HG02870 (cell line): ENCODE results near the gene FANK1.
"Not testable (repeated sequence)": the region's sequence is repeated elsewhere in the genome, so short reads cannot be mapped to it uniquely, and the experiment has no call there.

ENCODE experiments used
- ATAC-seq: cut with Tn5 transposase; IDR thresholded peaks from one replicate; pipeline ENCODE4 v1.9.1; 2021; ENCODE audit warnings: mild to moderate bottlenecking, moderate library complexity; ENCODE audit not compliant: unreplicated experiment

FANK1 gene

DNA sequence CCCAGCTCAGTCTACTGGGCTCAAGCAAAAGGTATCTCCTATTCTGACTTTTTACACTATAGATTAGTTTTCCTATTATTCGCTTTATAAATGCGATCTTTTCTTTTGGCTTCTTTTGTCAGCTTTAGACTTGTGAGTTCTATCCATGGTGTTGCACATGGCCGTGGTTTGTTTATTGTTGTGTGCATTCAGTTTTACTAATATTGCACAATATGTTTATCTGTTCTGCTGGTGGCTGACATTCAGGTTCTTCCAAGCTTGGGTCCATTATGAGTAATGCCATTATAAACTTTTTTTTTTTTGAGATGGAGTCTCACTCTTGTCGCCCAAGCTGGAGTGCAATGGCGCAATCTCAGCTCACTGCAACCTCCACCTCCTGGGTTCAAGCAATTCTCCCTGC is 30.9 kb downstream of the FANK1 start:
- ATAC-seq, result not testable (repeated sequence)

- ATAC-seq, result no peak
Measured at GRCh38 chr10:125928928-125929585, 32.7 kb downstream of the FANK1 start.

DNA sequence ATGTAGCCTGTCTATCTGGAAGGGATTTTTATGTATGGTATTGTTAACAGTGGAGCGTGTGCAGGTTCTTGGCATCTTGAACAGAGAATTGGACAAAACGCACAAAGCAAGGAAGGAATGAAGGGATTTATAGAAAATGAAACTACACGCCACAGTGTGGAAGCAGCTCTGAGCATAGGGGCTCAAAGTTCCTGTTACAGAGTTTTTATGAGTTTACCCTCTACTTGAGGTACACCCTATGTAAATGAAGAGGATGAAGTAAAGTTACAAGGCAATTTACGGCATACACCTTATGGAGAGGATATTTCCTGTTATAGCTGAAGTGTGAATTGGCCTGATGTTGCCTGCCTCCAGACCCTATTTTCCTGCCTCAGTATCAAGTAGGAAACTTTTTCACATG is 33.3 kb downstream of the FANK1 start:
- ATAC-seq, result no peak

DNA sequence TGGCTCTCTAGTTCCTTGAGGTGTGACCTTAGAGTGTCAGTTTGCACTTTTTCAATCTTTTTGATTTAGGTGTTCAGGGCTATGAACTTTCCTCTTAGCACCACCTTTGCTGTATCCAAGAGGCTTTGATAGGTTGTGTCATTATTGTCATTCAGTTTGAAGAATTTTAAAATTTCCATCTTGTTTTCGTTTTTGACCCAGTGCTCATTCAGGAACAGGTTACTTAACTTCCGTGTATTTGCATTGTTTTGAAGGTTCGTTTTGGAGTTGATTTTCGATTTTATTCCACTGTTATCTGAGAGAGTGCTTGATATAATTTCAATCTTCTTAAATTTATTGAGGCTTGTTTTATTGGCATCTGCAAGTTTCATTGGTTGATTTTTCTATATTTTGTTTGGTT is 37.3 kb downstream of the FANK1 start:
- no peak for ATAC-seq

DNA sequence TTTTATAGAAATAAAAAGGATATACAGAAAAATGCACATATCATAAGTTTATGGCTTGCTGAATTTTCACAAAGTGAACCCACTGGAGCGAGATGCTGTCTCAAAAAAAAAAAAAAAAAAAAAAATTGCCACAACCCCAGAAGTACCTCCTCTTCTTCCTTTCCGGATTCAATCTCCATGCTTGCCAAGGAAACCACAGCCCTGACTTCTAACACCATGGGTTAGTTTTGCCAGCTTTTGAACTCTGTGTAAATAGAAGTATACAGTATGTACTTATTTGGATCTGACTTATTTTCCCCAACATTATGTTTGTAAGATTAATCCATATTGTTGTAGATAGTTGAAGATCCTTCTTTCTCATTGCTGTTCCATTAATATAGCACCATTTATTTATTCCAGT is 40.0 kb downstream of the FANK1 start:
- ATAC-seq, result no peak

DNA sequence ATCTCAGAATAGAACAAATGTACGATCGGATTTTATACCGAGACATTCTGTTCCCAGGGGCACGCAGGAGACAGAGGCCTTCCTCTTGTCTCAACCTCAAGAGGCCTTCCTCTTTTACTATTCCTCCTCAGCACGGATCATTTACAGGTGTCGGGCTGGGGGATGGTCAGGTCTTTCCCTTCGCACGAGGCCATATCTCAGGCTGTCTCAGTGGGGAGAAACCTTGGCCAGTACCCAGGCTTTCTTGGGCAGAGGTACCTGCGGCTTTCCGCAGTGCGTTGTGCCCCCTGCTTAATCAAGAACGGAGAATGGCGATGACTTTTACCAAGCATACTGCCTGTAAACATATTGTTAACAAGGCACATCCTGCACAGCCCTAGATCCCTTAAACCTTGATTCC is 44.2 kb downstream of the FANK1 start:
- no peak for ATAC-seq

DNA sequence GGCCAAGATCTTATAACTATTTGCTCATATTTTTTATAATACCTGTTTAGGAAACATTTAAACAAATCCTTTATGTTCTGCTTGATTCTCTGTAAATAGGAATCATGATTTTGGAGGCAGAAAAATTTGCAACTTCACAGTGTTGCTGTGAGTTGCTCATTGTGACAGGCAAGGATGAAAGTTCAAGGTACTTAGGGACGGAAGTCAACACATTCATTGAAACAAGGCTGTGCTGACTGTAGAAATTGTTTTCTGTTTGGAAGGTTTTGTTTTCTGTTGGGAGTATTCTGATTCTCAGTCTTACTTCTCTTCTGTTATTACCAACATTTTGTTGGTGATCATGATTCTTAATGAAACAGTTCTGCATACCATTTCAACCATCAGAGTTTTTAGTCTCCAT is 54.9 kb downstream of the FANK1 start:
- no peak for ATAC-seq

DNA sequence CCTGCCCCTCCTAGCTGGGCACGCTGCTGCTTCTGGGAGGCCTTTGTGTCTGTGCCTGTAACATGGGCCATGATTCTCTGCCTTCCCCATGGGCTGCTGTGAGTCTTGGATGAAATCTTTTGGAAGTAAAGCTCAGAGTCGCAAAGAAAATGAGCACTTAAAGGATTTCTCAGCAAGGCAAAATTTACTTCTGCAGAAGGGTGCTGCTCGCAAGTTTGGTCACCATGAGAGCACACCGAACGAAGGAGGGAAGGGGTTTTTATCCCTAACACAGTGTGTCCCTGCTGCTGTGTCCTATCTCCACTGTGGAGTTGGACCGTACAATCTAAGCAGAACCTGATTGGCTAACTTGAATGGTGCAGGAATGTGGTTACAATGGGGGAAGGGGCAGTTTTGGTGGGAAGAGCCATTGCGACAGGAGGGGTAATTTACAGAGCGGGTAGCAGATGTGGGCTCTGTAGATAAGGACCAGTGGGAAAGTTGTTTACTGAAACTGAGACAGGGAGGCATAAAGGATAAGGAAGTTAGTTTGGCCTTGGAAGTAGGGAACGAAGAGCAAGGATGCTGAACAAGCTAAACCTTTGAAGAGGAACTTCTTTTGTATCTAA is 57.5 kb downstream of the FANK1 start:
- no peak for ATAC-seq

DNA sequence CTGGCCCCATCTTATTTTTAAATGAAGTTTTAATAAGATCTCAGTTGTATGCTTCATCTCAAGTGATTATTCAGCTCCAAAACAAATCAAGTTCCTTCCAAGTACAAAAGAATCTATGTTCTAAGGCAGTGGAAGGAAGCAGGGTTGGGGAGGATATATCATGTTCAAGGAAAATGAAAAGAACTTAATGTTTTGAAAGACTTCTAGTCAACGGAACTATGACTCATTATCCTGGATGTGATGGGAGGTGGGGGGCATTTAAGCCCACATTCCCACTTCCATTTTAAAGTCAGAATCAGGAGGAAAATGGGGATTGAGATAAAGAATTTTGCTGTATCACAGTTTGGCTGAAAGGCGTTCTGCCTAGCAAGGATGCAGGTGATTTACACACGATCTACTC is 59.4 kb downstream of the FANK1 start:
- ATAC-seq, result no peak

- ATAC-seq, result no peak
Measured at GRCh38 chr10:125961743-125962142, 65.4 kb downstream of the FANK1 start.

GRCh38 chr10:125962200-125962599 is 65.8 kb downstream of the FANK1 start:
- ATAC-seq, result no peak

- ATAC-seq, result no peak
Measured at GRCh38 chr10:125964558-125964957, 68.2 kb downstream of the FANK1 start.

GRCh38 chr10:125967533-125967932 is 71.2 kb downstream of the FANK1 start:
- ATAC-seq, result no peak

GRCh38 chr10:125970077-125970630 is 73.8 kb downstream of the FANK1 start:
- ATAC-seq, result not testable (repeated sequence)

DNA sequence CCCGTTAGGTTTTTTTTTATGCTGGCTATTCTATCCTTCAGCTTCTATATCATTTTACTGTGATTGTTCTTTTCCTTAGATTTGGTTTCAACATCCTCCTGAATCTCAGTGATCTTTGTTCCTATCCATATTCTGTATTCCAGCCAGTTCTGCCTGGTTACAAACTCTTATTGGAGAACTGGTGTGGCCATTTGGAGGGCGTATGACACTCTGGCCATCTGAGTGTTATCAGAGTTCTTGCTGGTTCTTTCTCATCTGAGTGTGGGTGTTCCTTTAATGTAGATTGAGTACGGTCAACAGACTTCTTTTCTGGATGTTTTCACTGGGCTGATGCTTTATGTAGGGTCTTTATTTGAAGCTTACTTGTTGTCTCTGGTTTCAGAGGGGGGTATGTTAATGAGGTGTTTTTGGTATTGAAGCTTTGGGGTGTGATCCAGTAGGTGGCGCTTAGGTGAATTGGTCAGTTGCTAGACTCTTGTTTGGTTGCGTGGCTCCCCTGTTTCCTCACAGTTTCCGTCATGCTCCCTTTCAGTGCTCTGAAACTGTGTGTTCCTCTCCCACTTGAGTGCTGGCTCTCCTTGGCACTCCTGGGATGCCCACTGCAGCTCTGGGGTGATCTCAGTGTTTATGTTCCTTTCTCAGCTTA is 80.7 kb downstream of the FANK1 start:
- no peak for ATAC-seq

- ATAC-seq, result no peak
Measured at GRCh38 chr10:125979976-125980375, 83.6 kb downstream of the FANK1 start.

GRCh38 chr10:125980521-125981035 is 84.2 kb downstream of the FANK1 start:
- ATAC-seq, result no peak

- peak; percentile 66 for ATAC-seq
Measured at GRCh38 chr10:125982260-125982948, 86.0 kb downstream of the FANK1 start.

DNA sequence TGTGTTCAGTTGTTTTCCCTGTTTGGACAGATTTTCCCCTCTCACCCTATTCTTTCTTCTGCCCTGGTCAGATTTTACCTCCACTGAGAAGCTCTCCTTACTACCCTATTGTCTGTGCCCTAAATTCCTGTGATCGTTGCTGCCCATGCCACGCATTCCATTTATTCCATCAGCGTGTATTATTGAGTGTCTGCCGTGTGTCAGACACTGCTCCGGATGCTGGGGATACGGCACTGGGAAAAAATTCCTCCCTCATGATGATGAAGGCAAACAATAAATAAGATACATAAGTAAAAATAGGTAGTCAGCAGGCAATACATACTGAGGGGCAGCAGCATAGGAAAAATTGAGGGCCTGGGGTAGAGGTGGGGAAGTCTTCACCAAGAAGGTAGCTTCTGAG is 86.8 kb downstream of the FANK1 start:
- ATAC-seq, result no peak

GRCh38 chr10:125983656-125984055 is 87.3 kb downstream of the FANK1 start:
- no peak for ATAC-seq

- ATAC-seq, result no peak
Measured at GRCh38 chr10:125984346-125984745, 88.0 kb downstream of the FANK1 start.
